SK-N-SH (cell line): ENCODE measurements around the gene MAEA.

Experiments
- CHD2 ChIP-seq: fragments of 150-350 bp; IDR thresholded peaks from 2 replicates; pipeline ENCODE4 v1.6.1; 2018; ENCODE audit warnings: low read length; ENCODE audit not compliant: partially characterized antibody
- FOXM1 ChIP-seq: IDR thresholded peaks from 2 replicates; pipeline ENCODE4 v1.4.0; 2012; ENCODE audit warnings: low read depth, mild to moderate bottlenecking
- POLR2AphosphoS5 ChIP-seq: IDR thresholded peaks from 2 replicates; pipeline ENCODE4 v1.6.1; 2012; ENCODE audit warnings: low read depth, low read length
- RCOR1 ChIP-seq: fragments of 150-350 bp; IDR thresholded peaks from 2 replicates; pipeline ENCODE4 v1.6.1; 2017; ENCODE audit warnings: antibody characterized with exemption, low read length
- RXRA ChIP-seq: IDR thresholded peaks from 2 replicates; pipeline ENCODE4 v1.4.0; 2012; ENCODE audit warnings: low read depth, mild to moderate bottlenecking, borderline replicate concordance
- TF ChIP-seq, protein P1 (sequence below): fragments of 150-350 bp; IDR thresholded peaks from 2 replicates; pipeline ENCODE4 v1.6.1; 2016; ENCODE audit warnings: mild to moderate bottlenecking, low read depth, low read length
- TF ChIP-seq, protein P2 (sequence below): fragments of 200-600 bp; sonication (generic); IDR thresholded peaks from 2 replicates; pipeline ENCODE4 v1.6.1; 2017; ENCODE audit warnings: antibody characterized with exemption, mild to moderate bottlenecking, moderate library complexity
- TF ChIP-seq, protein P3 (sequence below): IDR thresholded peaks from 2 replicates; pipeline ENCODE4 v1.4.0; 2012; ENCODE audit warnings: low read depth
- TF ChIP-seq, protein P4 (sequence below): IDR thresholded peaks from 2 replicates; pipeline ENCODE4; 2012

DNA sequence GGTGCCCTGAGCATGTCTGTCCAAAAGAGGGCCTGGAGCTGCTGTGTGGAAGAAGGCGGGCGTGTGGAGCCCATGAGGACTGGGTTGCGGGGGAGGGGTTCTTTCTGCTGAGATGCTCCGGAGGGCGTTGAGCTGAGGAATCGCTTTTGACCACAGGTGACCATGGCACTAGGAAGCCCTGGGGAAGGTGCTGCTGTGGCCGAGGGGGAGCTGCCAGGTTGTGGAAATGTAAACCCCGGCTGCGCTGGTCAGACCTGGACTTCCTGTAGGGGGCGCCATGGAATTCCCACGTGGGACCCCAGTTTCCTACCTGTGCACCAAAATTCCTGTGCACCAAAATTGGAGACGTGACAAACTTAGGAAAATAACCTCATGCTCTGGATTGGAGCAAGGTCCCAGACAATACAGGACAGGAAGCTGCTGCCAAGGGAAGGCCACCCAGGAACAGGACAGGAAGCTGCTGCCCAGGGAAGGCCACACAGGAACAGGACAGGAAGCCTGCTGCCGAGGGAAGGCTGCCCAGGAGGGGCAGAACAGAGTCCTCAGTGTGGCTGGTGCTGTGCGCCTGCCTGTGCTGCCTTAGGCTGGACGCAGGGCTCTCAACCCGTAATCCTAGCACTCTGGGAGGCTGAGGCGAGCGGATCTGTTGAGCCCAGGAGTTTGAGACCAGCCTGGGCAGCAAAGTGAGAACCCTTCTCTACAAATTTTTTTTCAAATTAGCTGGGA lies 29.0 kb downstream of the MAEA start:
- TF ChIP-seq, protein P1, sequence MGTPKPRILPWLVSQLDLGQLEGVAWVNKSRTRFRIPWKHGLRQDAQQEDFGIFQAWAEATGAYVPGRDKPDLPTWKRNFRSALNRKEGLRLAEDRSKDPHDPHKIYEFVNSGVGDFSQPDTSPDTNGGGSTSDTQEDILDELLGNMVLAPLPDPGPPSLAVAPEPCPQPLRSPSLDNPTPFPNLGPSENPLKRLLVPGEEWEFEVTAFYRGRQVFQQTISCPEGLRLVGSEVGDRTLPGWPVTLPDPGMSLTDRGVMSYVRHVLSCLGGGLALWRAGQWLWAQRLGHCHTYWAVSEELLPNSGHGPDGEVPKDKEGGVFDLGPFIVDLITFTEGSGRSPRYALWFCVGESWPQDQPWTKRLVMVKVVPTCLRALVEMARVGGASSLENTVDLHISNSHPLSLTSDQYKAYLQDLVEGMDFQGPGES = no peak
- TF ChIP-seq, protein P2, sequence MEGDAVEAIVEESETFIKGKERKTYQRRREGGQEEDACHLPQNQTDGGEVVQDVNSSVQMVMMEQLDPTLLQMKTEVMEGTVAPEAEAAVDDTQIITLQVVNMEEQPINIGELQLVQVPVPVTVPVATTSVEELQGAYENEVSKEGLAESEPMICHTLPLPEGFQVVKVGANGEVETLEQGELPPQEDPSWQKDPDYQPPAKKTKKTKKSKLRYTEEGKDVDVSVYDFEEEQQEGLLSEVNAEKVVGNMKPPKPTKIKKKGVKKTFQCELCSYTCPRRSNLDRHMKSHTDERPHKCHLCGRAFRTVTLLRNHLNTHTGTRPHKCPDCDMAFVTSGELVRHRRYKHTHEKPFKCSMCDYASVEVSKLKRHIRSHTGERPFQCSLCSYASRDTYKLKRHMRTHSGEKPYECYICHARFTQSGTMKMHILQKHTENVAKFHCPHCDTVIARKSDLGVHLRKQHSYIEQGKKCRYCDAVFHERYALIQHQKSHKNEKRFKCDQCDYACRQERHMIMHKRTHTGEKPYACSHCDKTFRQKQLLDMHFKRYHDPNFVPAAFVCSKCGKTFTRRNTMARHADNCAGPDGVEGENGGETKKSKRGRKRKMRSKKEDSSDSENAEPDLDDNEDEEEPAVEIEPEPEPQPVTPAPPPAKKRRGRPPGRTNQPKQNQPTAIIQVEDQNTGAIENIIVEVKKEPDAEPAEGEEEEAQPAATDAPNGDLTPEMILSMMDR = peak; percentile 48
- TF ChIP-seq RCOR1 (no peak), POLR2AphosphoS5 (no peak), FOXM1 (no peak), CHD2 (no peak), RXRA (no peak)
- TF ChIP-seq, protein P3, sequence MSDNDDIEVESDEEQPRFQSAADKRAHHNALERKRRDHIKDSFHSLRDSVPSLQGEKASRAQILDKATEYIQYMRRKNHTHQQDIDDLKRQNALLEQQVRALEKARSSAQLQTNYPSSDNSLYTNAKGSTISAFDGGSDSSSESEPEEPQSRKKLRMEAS = no peak
- TF ChIP-seq, protein P4, sequence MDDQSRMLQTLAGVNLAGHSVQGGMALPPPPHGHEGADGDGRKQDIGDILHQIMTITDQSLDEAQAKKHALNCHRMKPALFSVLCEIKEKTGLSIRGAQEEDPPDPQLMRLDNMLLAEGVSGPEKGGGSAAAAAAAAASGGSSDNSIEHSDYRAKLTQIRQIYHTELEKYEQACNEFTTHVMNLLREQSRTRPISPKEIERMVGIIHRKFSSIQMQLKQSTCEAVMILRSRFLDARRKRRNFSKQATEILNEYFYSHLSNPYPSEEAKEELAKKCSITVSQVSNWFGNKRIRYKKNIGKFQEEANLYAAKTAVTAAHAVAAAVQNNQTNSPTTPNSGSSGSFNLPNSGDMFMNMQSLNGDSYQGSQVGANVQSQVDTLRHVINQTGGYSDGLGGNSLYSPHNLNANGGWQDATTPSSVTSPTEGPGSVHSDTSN = no peak
